ENCODE results near the gene LRGUK.

DNA sequence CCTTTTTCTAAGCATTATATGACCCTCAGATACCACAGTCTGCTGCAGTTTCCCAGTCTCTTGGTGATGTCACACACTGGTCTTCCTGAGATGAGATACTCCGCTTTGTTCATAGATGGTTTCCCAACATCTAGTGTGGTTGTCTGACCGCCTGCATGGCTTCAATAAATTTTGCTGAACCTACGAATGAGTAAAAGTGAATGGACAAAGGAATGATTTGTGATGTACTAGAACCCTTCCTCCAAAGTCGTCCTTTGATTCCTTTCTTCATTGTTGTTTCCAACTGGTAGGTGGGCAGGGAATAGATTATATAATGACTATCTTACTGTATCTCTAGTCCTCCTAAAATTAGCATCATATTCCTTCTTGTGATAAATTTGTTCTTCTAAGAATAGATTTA, 107.1 kb downstream of the LRGUK start:
- TF ChIP-seq, protein P1, sequence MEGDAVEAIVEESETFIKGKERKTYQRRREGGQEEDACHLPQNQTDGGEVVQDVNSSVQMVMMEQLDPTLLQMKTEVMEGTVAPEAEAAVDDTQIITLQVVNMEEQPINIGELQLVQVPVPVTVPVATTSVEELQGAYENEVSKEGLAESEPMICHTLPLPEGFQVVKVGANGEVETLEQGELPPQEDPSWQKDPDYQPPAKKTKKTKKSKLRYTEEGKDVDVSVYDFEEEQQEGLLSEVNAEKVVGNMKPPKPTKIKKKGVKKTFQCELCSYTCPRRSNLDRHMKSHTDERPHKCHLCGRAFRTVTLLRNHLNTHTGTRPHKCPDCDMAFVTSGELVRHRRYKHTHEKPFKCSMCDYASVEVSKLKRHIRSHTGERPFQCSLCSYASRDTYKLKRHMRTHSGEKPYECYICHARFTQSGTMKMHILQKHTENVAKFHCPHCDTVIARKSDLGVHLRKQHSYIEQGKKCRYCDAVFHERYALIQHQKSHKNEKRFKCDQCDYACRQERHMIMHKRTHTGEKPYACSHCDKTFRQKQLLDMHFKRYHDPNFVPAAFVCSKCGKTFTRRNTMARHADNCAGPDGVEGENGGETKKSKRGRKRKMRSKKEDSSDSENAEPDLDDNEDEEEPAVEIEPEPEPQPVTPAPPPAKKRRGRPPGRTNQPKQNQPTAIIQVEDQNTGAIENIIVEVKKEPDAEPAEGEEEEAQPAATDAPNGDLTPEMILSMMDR (IDR thresholded peaks at IDR 0.05; ENCODE audit: low read length) = no peak
- TF ChIP-seq EZH2 (IDR thresholded peaks at IDR 0.05; ENCODE audit: borderline replicate concordance, low read length) = no peak

All from OCI-LY1 (cell line).